H9 (cell line): Measurements from ENCODE around the gene ARVCF. TPM values are rescaled to one million over a fixed set of nuclear protein-coding genes. Genes with fewer than 3 reads are reported as not detected.

ENCODE experiments used
- DNase-seq: peaks from one replicate; pipeline ENCODE4 v3.0.0-alpha.2; 2017
- H2AFZ ChIP-seq: one replicate; pipeline ENCODE4 v1.6.1; 2013; ENCODE audit warnings: mild to moderate bottlenecking, low read length, control low read depth, moderate library complexity
- H2AK5ac ChIP-seq: 2 replicates; pipeline ENCODE4 v1.6.1; 2013; ENCODE audit warnings: low read length, control low read depth, mixed read lengths; ENCODE audit not compliant: insufficient read length
- H2BK120ac ChIP-seq: one replicate; pipeline ENCODE4 v1.6.1; 2013; ENCODE audit warnings: low read depth, mild to moderate bottlenecking, low read length, control low read depth, inconsistent platforms; ENCODE audit not compliant: poor library complexity, severe bottlenecking
- H2BK12ac ChIP-seq: 2 replicates; pipeline ENCODE4 v1.6.1; 2013; ENCODE audit warnings: low read length, control low read depth, mixed read lengths, low read depth; ENCODE audit not compliant: insufficient read length
- H2BK15ac ChIP-seq: 2 replicates; pipeline ENCODE4 v1.6.1; 2013; ENCODE audit warnings: low read depth, low read length, control low read depth
- H2BK20ac ChIP-seq: one replicate; pipeline ENCODE4 v1.6.1; 2013; ENCODE audit warnings: low read depth, mild to moderate bottlenecking, low read length, control low read depth, inconsistent platforms; ENCODE audit not compliant: poor library complexity, severe bottlenecking
- H2BK5ac ChIP-seq: 2 replicates; pipeline ENCODE4 v1.6.1; 2013; ENCODE audit warnings: low read length, control low read depth, mixed read lengths; ENCODE audit not compliant: insufficient read length
- H3K14ac ChIP-seq: 2 replicates; pipeline ENCODE4 v1.6.1; 2013; ENCODE audit warnings: low read length, control low read depth; ENCODE audit not compliant: insufficient read depth
- H3K18ac ChIP-seq: 2 replicates; pipeline ENCODE4 v1.6.1; 2013; ENCODE audit warnings: low read depth, mild to moderate bottlenecking, mixed read lengths, low read length, control low read depth; ENCODE audit not compliant: insufficient read length
- H3K23ac ChIP-seq: 2 replicates; pipeline ENCODE4 v1.6.1; 2013; ENCODE audit warnings: low read length, control low read depth, mixed read lengths, low read depth; ENCODE audit not compliant: insufficient read length
- H3K23me2 ChIP-seq: 2 replicates; pipeline ENCODE4 v1.6.1; 2013; ENCODE audit warnings: low read depth, mild to moderate bottlenecking, mixed read lengths, low read length, control low read depth; ENCODE audit not compliant: insufficient read length, poor library complexity, severe bottlenecking
- H3K27ac ChIP-seq: 2 replicates; pipeline ENCODE4 v1.5.1; 2013; ENCODE audit warnings: low read length, control low read depth, mixed read lengths, low read depth; ENCODE audit not compliant: insufficient read length
- H3K27me3 ChIP-seq: 2 replicates; pipeline ENCODE4 v1.6.1; 2013; ENCODE audit warnings: low read length, control low read depth, inconsistent platforms; ENCODE audit not compliant: insufficient read depth
- H3K4ac ChIP-seq: 2 replicates; pipeline ENCODE4 v1.6.1; 2013; ENCODE audit warnings: low read depth, mild to moderate bottlenecking, control low read depth, inconsistent platforms, low read length, moderate library complexity
- H3K4me1 ChIP-seq: 2 replicates; pipeline ENCODE4 v1.6.1; 2013; ENCODE audit warnings: low read length, control low read depth, inconsistent platforms; ENCODE audit not compliant: insufficient read depth
- H3K4me2 ChIP-seq: 2 replicates; pipeline ENCODE4 v1.6.1; 2013; ENCODE audit warnings: low read length, control low read depth, mixed read lengths; ENCODE audit not compliant: insufficient read length, insufficient read depth
- H3K56ac ChIP-seq: 2 replicates; pipeline ENCODE4 v1.6.1; 2013; ENCODE audit warnings: low read depth, mild to moderate bottlenecking, mixed read lengths, low read length, control low read depth; ENCODE audit not compliant: insufficient read length
- H3K79me1 ChIP-seq: 2 replicates; pipeline ENCODE4 v1.6.1; 2013; ENCODE audit warnings: low read depth, mild to moderate bottlenecking, moderate library complexity, low read length, control low read depth, inconsistent platforms; ENCODE audit not compliant: insufficient read depth, poor library complexity, severe bottlenecking
- H3K79me2 ChIP-seq: 2 replicates; pipeline ENCODE4 v1.6.1; 2013; ENCODE audit warnings: low read length, control low read depth, inconsistent platforms; ENCODE audit not compliant: insufficient read depth
- H3K9ac ChIP-seq: 2 replicates; pipeline ENCODE4 v1.6.1; 2013; ENCODE audit warnings: low read length, control low read depth, mixed read lengths; ENCODE audit not compliant: insufficient read length; ENCODE audit errors: extremely low read depth
- H3K9me3 ChIP-seq: one replicate; pipeline ENCODE4 v1.6.1; 2013; ENCODE audit warnings: low read depth, low read length, inconsistent platforms; ENCODE audit not compliant: control insufficient read depth
- H3T11ph ChIP-seq: one replicate; pipeline ENCODE4 v1.6.1; 2013; ENCODE audit warnings: mild to moderate bottlenecking, low read length, control low read depth, inconsistent platforms
- H4K20me1 ChIP-seq: one replicate; pipeline ENCODE4 v1.6.1; 2013; ENCODE audit not compliant: control insufficient read depth, insufficient read length, insufficient read depth
- H4K5ac ChIP-seq: 2 replicates; pipeline ENCODE4 v1.6.1; 2013; ENCODE audit warnings: low read depth, mild to moderate bottlenecking, mixed read lengths, low read length, control low read depth; ENCODE audit not compliant: insufficient read length
- H4K8ac ChIP-seq: replicated peaks from 2 replicates; pipeline ENCODE4 v1.6.1; 2013; ENCODE audit warnings: low read length, control low read depth, mixed read lengths, low read depth; ENCODE audit not compliant: insufficient read length
- H4K91ac ChIP-seq: 2 replicates; pipeline ENCODE4 v1.6.1; 2013; ENCODE audit warnings: low read depth, mild to moderate bottlenecking, moderate library complexity, mixed read lengths, low read length, control low read depth; ENCODE audit not compliant: insufficient read length
- H3K27ac Mint-ChIP-seq, 3 experiments: 2 replicates in 2 of 3; 3 replicates in 1 of 3; pipeline ENCODE4 v1.8.0; 2020 to 2021; ENCODE audit warnings: mixed read lengths in 3 of 3, mild to moderate bottlenecking in 1 of 3, moderate library complexity in 1 of 3
- H3K27me3 Mint-ChIP-seq: 2 replicates; pipeline ENCODE4 v1.8.0; 2021; ENCODE audit warnings: low read depth, mild to moderate bottlenecking, moderate library complexity, mixed read lengths
- H3K36me3 Mint-ChIP-seq, 3 experiments: 2 replicates in 2 of 3; 3 replicates in 1 of 3; pipeline ENCODE4 v1.8.0; 2020 to 2021; ENCODE audit warnings: low read depth in 3 of 3, mixed read lengths in 3 of 3; ENCODE audit not compliant: insufficient read depth in 1 of 3
- H3K4me1 Mint-ChIP-seq, 2 experiments: 2 replicates each; pipeline ENCODE4 v1.8.0; 2020; ENCODE audit warnings: mixed read lengths in 2 of 2
- H3K4me3 Mint-ChIP-seq, 2 experiments: 2 replicates in 1 of 2; 3 replicates in 1 of 2; pipeline ENCODE4 v1.8.0; 2020 to 2021; ENCODE audit warnings: mild to moderate bottlenecking in 2 of 2, mixed read lengths in 2 of 2, moderate library complexity in 1 of 2
- H3K9me3 Mint-ChIP-seq, 2 experiments: 2 replicates in 1 of 2; 3 replicates in 1 of 2; pipeline ENCODE4 v1.8.0; 2020; ENCODE audit warnings: mild to moderate bottlenecking in 2 of 2, mixed read lengths in 2 of 2, moderate library complexity in 1 of 2
- WGBS: extraction: QIAGEN DNeasy Blood & Tissue Kit; methylation state at CpG from one replicate; pipeline ENCODE4 v1.1.7; 2013; ENCODE audit warnings: missing lambda C conversion rate, low lambda C conversion rate, mixed read lengths; ENCODE audit not compliant: insufficient read length; ENCODE audit errors: extremely low coverage; 5-methylcytosine and 5-hydroxymethylcytosine counted together
- total RNA-seq: library from RNA; stranded (reverse); gene quantifications from 2 replicates; pipeline ENCODE4 v1.2.1, GENCODE V29; 2021
- TF ChIP-seq, protein P1 (sequence below): fragments of 200-600 bp; sonication (generic); conservative IDR thresholded peaks from 3 replicates; pipeline ENCODE4 v1.8.0; 2021; ENCODE audit warnings: antibody characterized with exemption, mild to moderate bottlenecking

The ARVCF gene
- total RNA-seq, 1 experiment from 2014 or later, result 40.7 TPM

GRCh38 chr22:19979712-19980493, 36.7 kb downstream of the ARVCF start:
- H4K91ac ChIP-seq, result no peak overlapping the region
- no peak overlapping the region for H3T11ph ChIP-seq
- WGBS, result no CpG with 5 or more reads among the region's 52 CpGs
- no peak for DNase-seq
- Mint-ChIP-seq H3K4me3 (no peak overlapping the region), H3K27me3 (no peaks in the 10 kb centered on the region), H3K27ac (no peak overlapping the region), H3K36me3 (peaks cover 10 to 31% (median 21%) of the 10 kb centered on the region in 3 experiments; a peak in 5 of 7 replicates), H3K4me1 (peaks cover 8 to 17% of the 10 kb centered on the region in 2 experiments), H3K9me3 (no peaks in the 10 kb centered on the region; a peak in 1 of 5 replicates)
- no peak overlapping the region for H2AK5ac ChIP-seq
- no peaks in the 10 kb centered on the region for H3K27me3 ChIP-seq
- H2BK15ac ChIP-seq, result no peak overlapping the region
- no peaks in the 10 kb centered on the region for H3K9me3 ChIP-seq
- TF ChIP-seq, protein P1, sequence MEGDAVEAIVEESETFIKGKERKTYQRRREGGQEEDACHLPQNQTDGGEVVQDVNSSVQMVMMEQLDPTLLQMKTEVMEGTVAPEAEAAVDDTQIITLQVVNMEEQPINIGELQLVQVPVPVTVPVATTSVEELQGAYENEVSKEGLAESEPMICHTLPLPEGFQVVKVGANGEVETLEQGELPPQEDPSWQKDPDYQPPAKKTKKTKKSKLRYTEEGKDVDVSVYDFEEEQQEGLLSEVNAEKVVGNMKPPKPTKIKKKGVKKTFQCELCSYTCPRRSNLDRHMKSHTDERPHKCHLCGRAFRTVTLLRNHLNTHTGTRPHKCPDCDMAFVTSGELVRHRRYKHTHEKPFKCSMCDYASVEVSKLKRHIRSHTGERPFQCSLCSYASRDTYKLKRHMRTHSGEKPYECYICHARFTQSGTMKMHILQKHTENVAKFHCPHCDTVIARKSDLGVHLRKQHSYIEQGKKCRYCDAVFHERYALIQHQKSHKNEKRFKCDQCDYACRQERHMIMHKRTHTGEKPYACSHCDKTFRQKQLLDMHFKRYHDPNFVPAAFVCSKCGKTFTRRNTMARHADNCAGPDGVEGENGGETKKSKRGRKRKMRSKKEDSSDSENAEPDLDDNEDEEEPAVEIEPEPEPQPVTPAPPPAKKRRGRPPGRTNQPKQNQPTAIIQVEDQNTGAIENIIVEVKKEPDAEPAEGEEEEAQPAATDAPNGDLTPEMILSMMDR, result no peak
- no peak overlapping the region for H2AFZ ChIP-seq
- H3K27ac ChIP-seq, result no peak overlapping the region
- H2BK120ac ChIP-seq, result no peak overlapping the region
- no peaks in the 10 kb centered on the region; the same call in 1 of the 2 replicates for H3K4me1 ChIP-seq
- H3K14ac ChIP-seq, result no peak overlapping the region
- H4K20me1 ChIP-seq, result no peaks in the 10 kb centered on the region
- no peak overlapping the region for H4K5ac ChIP-seq
- no peak overlapping the region for H3K23ac ChIP-seq
- H2BK12ac ChIP-seq, result no peak overlapping the region
- H2BK5ac ChIP-seq, result no peak overlapping the region
- H4K8ac ChIP-seq, result no peak overlapping the region
- H3K9ac ChIP-seq, result no peak overlapping the region
- H3K23me2 ChIP-seq, result no peaks in the 10 kb centered on the region
- no peak overlapping the region for H3K4ac ChIP-seq
- no peak overlapping the region for H3K4me2 ChIP-seq
- peaks cover under 1% of the 10 kb centered on the region for H3K79me1 ChIP-seq
- H3K56ac ChIP-seq, result no peak overlapping the region
- no peak overlapping the region for H3K18ac ChIP-seq
- no peaks in the 10 kb centered on the region for H3K79me2 ChIP-seq
- H2BK20ac ChIP-seq, result no peak overlapping the region
